GM23338 (cell line): ENCODE results near the gene ENTPD8. TPM values are rescaled to one million over a fixed set of nuclear protein-coding genes. Genes with fewer than 3 reads are reported as not detected.

Experiments used
- ATAC-seq: fragments of 200-7000 bp; cut with Tn5 transposase; 3 replicates; pipeline ENCODE4 v1.9.1; 2020
- DNase-seq: peaks from one replicate; pipeline ENCODE4 v3.0.0-alpha.2; 2015; ENCODE audit warnings: low spot score
- H2AFZ ChIP-seq: fragments of 200-600 bp; sonication (generic); 2 replicates; pipeline ENCODE4 v1.8.0; 2016; ENCODE audit warnings: antibody characterized with exemption, mild to moderate bottlenecking, moderate library complexity
- H3F3A ChIP-seq: fragments of 200-600 bp; sonication (generic); replicated peaks from 2 replicates; pipeline ENCODE4 v1.8.0; 2017; ENCODE audit warnings: antibody characterized with exemption, mixed run types, low read depth
- H3K27ac ChIP-seq: fragments of 200-600 bp; sonication (generic); 2 replicates; pipeline ENCODE4 v1.6.1; 2016; ENCODE audit warnings: low read depth
- H3K27me3 ChIP-seq: fragments of 200-600 bp; sonication (generic); 2 replicates; pipeline ENCODE4 v1.8.0; 2016; ENCODE audit warnings: mild to moderate bottlenecking, mixed run types, moderate library complexity; ENCODE audit not compliant: insufficient read depth
- H3K36me3 ChIP-seq: fragments of 200-600 bp; sonication (generic); 2 replicates; pipeline ENCODE4 v1.8.0; 2016; ENCODE audit warnings: mild to moderate bottlenecking; ENCODE audit not compliant: insufficient read depth
- H3K4me1 ChIP-seq: fragments of 200-600 bp; sonication (generic); 2 replicates; pipeline ENCODE4 v1.8.0; 2016; ENCODE audit warnings: mild to moderate bottlenecking, moderate library complexity; ENCODE audit not compliant: insufficient read depth
- H3K4me2 ChIP-seq: fragments of 200-600 bp; sonication (generic); 2 replicates; pipeline ENCODE4 v1.7.1; 2017; ENCODE audit warnings: mixed run types
- H3K4me3 ChIP-seq: fragments of 200-600 bp; sonication (generic); 2 replicates; pipeline ENCODE4 v1.6.1; 2016; ENCODE audit warnings: mixed run types
- H3K79me2 ChIP-seq: fragments of 200-600 bp; sonication (generic); replicated peaks from 2 replicates; pipeline ENCODE4 v1.8.0; 2017; ENCODE audit warnings: mild to moderate bottlenecking; ENCODE audit not compliant: insufficient read depth
- H3K9me2 ChIP-seq: fragments of 200-600 bp; sonication (generic); 2 replicates; pipeline ENCODE4 v1.8.0; 2017; ENCODE audit not compliant: insufficient read depth
- H4K20me1 ChIP-seq: fragments of 200-600 bp; sonication (generic); replicated peaks from 2 replicates; pipeline ENCODE4 v1.8.0; 2017; ENCODE audit warnings: mild to moderate bottlenecking; ENCODE audit not compliant: insufficient read depth
- H3K27ac Mint-ChIP-seq: 2 replicates; pipeline ENCODE4 v1.8.0; 2020; ENCODE audit warnings: inconsistent platforms, mild to moderate bottlenecking, moderate library complexity, mixed read lengths
- H3K27me3 Mint-ChIP-seq: 3 replicates; pipeline ENCODE4 v1.8.0; 2022; ENCODE audit warnings: low read depth, mild to moderate bottlenecking, moderate library complexity, mixed read lengths, inconsistent platforms; ENCODE audit not compliant: insufficient read depth, poor library complexity
- H3K36me3 Mint-ChIP-seq: 3 replicates; pipeline ENCODE4 v1.8.0; 2021; ENCODE audit warnings: low read depth, mild to moderate bottlenecking, inconsistent platforms, moderate library complexity, mixed read lengths
- H3K4me1 Mint-ChIP-seq: 3 replicates; pipeline ENCODE4 v1.8.0; 2020; ENCODE audit warnings: mild to moderate bottlenecking, inconsistent platforms, mixed read lengths
- H3K4me3 Mint-ChIP-seq: 3 replicates; pipeline ENCODE4 v1.8.0; 2021; ENCODE audit warnings: moderate library complexity, mild to moderate bottlenecking, inconsistent platforms, mixed read lengths
- H3K9me3 Mint-ChIP-seq: 3 replicates; pipeline ENCODE4 v1.8.0; 2020; ENCODE audit warnings: moderate library complexity, mild to moderate bottlenecking, inconsistent platforms, mixed read lengths
- CREB1 ChIP-seq: fragments of 250-450 bp; sonication (Bioruptor Pico); IDR thresholded peaks from 2 replicates; pipeline ENCODE4 v1.5.0; 2020; ENCODE audit warnings: low read depth, mild to moderate bottlenecking, moderate library complexity
- EZH2 ChIP-seq: fragments of 200-600 bp; sonication (generic); IDR thresholded peaks from one replicate; pipeline ENCODE4 v1.8.0; 2017; ENCODE audit warnings: antibody characterized with exemption, mild to moderate bottlenecking, low read depth; ENCODE audit not compliant: unreplicated experiment
- EZH2phosphoT487 ChIP-seq: fragments of 200-600 bp; sonication (generic); IDR thresholded peaks from one replicate; pipeline ENCODE4 v1.8.1; 2018; ENCODE audit warnings: antibody characterized with exemption; ENCODE audit not compliant: unreplicated experiment
- JUNB ChIP-seq: IDR thresholded peaks from one replicate; pipeline ENCODE4 v1.6.1; 2016; ENCODE audit warnings: antibody characterized with exemption; ENCODE audit not compliant: unreplicated experiment
- NANOG ChIP-seq: IDR thresholded peaks from 2 replicates; pipeline ENCODE4 v1.6.1; 2016; ENCODE audit warnings: antibody characterized with exemption, borderline replicate concordance
- POLR2AphosphoS5 ChIP-seq: IDR thresholded peaks from 2 replicates; pipeline ENCODE4 v1.6.1; 2016; ENCODE audit warnings: antibody characterized with exemption, low read depth
- STAT1 ChIP-seq: IDR thresholded peaks from one replicate; pipeline ENCODE4 v1.6.1; 2016; ENCODE audit warnings: antibody characterized with exemption; ENCODE audit not compliant: unreplicated experiment
- ZNF114 ChIP-seq: fragments of 250-450 bp; sonication (Bioruptor Pico); IDR thresholded peaks from 2 replicates; pipeline ENCODE4 v1.5.0; 2020; ENCODE audit warnings: mild to moderate bottlenecking, moderate library complexity
- ZNF331 ChIP-seq: fragments of 250-450 bp; sonication (Bioruptor Pico); IDR thresholded peaks from 2 replicates; pipeline ENCODE4 v1.5.0; 2020; ENCODE audit warnings: low read depth, mild to moderate bottlenecking, moderate library complexity
- polyA plus RNA-seq: library from polyadenylated mRNA; unstranded; fragments of >200 nt; fragmentation: Nextera tagmentation; extraction: Ambion mirVana; gene quantifications from 2 replicates; pipeline ENCODE4 v1.2.1, GENCODE V29; 2016
- total RNA-seq: library from RNA; depleted of rRNA; stranded (reverse); fragments of >200 nt; shearing (Covaris generic); gene quantifications from 2 replicates; pipeline ENCODE4 v1.2.3, GENCODE V29; 2014
- TF ChIP-seq, protein P1 (sequence below): fragments of 250-450 bp; sonication (Bioruptor Pico); IDR thresholded peaks from 2 replicates; pipeline ENCODE4 v1.5.0; 2020; ENCODE audit warnings: mild to moderate bottlenecking, moderate library complexity
- TF ChIP-seq, protein P2 (sequence below): IDR thresholded peaks from 2 replicates; pipeline ENCODE4 v1.6.1; 2016; ENCODE audit warnings: antibody characterized with exemption
- TF ChIP-seq, protein P3 (sequence below), 2 experiments: fragments of 200-600 bp in 1 of 2; sonication (generic) in 1 of 2; conservative IDR thresholded peaks; 2 replicates each; pipeline versions ENCODE4 v1.5.1 to v1.6.1; 2016 to 2017; ENCODE audit warnings: antibody characterized with exemption in 2 of 2, low read depth in 2 of 2, mild to moderate bottlenecking in 2 of 2, moderate library complexity in 1 of 2
- TF ChIP-seq, protein P4 (sequence below): IDR thresholded peaks from one replicate; pipeline ENCODE4 v1.6.1; 2018; ENCODE audit warnings: antibody characterized with exemption; ENCODE audit not compliant: unreplicated experiment

The ENTPD8 gene
- total and polyA plus RNA-seq, 2 experiments from 2014 or later = 0.42 to 0.89 TPM

DNA sequence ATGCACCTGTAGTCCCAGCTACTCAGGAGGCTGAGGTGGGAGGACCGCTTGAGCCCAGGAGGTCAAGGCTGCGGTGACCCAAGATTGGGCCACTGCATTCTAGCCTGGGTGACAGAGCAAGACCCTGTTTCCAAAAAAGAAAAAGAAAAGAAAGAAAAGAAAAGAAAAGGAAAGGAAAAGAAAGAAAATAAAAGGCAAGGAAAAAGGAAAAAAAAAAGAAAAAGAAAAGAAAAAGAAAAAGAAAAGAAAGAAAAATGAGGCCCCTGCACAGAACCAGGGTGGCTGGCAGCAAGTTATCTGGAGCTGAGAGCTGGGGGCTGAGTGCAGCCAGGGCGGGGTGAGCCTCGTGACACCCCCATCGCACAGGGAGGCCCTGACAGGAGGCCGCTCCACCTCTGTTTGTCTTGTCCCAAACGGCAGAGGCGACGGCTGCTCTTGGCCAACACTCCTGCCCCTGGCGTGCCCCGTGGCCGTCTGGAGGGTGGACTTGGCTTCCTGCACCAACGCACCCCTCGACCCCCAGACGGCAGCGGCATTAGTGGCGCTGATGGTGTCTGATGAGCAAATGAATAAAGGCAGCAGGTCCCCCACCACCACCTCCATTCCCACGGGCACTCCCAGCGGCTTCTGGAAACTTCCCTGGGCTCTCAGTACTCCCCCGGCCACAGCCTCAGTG is 34.9 kb downstream of the ENTPD8 start:
- Histone ChIP-seq H3F3A (0 out of 2 replicates have a peak, but pooled peaks cover 3% of the 10 kb centered on the region), H2AFZ (no peak overlapping the region; the same call in 1 of the 2 replicates), H3K4me1 (0 out of 2 replicates have a peak, but pooled peaks cover 2% of the 10 kb centered on the region), H3K9me2 (no peaks in the 10 kb centered on the region), H3K4me2 (peak overlapping the region; percentile 75), H3K4me3 (peak overlapping the region; percentile 56), H3K79me2 (no peaks in the 10 kb centered on the region), H3K27me3 (no peaks in the 10 kb centered on the region), H4K20me1 (peaks cover 5% of the 10 kb centered on the region; the same call in 1 of the 2 replicates), H3K36me3 (no peaks in the 10 kb centered on the region), H3K27ac (no peak overlapping the region)
- ATAC-seq (no peak; the same call in 2 of the 3 replicates), DNase-seq (no peak)
- peaks cover 15% of the 10 kb centered on the region for H3K9me3 Mint-ChIP-seq
- H3K27ac Mint-ChIP-seq = no peak overlapping the region
- peak overlapping the region; percentile 47 for H3K4me3 Mint-ChIP-seq
- TF ChIP-seq STAT1 = no peak
- TF ChIP-seq, protein P1, sequence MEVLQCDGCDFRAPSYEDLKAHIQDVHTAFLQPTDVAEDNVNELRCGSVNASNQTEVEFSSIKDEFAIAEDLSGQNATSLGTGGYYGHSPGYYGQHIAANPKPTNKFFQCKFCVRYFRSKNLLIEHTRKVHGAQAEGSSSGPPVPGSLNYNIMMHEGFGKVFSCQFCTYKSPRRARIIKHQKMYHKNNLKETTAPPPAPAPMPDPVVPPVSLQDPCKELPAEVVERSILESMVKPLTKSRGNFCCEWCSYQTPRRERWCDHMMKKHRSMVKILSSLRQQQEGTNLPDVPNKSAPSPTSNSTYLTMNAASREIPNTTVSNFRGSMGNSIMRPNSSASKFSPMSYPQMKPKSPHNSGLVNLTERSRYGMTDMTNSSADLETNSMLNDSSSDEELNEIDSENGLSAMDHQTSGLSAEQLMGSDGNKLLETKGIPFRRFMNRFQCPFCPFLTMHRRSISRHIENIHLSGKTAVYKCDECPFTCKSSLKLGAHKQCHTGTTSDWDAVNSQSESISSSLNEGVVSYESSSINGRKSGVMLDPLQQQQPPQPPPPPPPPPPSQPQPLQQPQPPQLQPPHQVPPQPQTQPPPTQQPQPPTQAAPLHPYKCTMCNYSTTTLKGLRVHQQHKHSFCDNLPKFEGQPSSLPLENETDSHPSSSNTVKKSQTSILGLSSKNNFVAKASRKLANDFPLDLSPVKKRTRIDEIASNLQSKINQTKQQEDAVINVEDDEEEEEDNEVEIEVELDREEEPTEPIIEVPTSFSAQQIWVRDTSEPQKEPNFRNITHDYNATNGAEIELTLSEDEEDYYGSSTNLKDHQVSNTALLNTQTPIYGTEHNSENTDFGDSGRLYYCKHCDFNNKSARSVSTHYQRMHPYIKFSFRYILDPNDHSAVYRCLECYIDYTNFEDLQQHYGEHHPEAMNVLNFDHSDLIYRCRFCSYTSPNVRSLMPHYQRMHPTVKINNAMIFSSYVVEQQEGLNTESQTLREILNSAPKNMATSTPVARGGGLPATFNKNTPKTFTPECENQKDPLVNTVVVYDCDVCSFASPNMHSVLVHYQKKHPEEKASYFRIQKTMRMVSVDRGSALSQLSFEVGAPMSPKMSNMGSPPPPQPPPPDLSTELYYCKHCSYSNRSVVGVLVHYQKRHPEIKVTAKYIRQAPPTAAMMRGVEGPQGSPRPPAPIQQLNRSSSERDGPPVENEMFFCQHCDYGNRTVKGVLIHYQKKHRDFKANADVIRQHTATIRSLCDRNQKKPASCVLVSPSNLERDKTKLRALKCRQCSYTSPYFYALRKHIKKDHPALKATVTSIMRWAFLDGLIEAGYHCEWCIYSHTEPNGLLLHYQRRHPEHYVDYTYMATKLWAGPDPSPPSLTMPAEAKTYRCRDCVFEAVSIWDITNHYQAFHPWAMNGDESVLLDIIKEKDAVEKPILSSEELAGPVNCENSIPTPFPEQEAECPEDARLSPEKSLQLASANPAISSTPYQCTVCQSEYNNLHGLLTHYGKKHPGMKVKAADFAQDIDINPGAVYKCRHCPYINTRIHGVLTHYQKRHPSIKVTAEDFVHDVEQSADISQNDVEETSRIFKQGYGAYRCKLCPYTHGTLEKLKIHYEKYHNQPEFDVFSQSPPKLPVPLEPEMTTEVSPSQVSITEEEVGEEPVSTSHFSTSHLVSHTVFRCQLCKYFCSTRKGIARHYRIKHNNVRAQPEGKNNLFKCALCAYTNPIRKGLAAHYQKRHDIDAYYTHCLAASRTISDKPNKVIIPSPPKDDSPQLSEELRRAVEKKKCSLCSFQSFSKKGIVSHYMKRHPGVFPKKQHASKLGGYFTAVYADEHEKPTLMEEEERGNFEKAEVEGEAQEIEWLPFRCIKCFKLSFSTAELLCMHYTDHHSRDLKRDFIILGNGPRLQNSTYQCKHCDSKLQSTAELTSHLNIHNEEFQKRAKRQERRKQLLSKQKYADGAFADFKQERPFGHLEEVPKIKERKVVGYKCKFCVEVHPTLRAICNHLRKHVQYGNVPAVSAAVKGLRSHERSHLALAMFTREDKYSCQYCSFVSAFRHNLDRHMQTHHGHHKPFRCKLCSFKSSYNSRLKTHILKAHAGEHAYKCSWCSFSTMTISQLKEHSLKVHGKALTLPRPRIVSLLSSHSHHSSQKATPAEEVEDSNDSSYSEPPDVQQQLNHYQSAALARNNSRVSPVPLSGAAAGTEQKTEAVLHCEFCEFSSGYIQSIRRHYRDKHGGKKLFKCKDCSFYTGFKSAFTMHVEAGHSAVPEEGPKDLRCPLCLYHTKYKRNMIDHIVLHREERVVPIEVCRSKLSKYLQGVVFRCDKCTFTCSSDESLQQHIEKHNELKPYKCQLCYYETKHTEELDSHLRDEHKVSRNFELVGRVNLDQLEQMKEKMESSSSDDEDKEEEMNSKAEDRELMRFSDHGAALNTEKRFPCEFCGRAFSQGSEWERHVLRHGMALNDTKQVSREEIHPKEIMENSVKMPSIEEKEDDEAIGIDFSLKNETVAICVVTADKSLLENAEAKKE (CRISPR knock-in tag) = no peak
- TF ChIP-seq CREB1 (CRISPR knock-in tag) = no peak
- no peak for TF ChIP-seq EZH2
- no peak for TF ChIP-seq ZNF331
- TF ChIP-seq, protein P2, sequence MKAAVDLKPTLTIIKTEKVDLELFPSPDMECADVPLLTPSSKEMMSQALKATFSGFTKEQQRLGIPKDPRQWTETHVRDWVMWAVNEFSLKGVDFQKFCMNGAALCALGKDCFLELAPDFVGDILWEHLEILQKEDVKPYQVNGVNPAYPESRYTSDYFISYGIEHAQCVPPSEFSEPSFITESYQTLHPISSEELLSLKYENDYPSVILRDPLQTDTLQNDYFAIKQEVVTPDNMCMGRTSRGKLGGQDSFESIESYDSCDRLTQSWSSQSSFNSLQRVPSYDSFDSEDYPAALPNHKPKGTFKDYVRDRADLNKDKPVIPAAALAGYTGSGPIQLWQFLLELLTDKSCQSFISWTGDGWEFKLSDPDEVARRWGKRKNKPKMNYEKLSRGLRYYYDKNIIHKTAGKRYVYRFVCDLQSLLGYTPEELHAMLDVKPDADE = no peak
- TF ChIP-seq, protein P3, sequence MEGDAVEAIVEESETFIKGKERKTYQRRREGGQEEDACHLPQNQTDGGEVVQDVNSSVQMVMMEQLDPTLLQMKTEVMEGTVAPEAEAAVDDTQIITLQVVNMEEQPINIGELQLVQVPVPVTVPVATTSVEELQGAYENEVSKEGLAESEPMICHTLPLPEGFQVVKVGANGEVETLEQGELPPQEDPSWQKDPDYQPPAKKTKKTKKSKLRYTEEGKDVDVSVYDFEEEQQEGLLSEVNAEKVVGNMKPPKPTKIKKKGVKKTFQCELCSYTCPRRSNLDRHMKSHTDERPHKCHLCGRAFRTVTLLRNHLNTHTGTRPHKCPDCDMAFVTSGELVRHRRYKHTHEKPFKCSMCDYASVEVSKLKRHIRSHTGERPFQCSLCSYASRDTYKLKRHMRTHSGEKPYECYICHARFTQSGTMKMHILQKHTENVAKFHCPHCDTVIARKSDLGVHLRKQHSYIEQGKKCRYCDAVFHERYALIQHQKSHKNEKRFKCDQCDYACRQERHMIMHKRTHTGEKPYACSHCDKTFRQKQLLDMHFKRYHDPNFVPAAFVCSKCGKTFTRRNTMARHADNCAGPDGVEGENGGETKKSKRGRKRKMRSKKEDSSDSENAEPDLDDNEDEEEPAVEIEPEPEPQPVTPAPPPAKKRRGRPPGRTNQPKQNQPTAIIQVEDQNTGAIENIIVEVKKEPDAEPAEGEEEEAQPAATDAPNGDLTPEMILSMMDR (conservative IDR thresholded peaks at IDR 0.05; ENCODE audit: low read depth in 2 of 2) = no peak
- TF ChIP-seq JUNB = no peak
- TF ChIP-seq NANOG = no peak
- TF ChIP-seq POLR2AphosphoS5 = no peak
- TF ChIP-seq EZH2phosphoT487 = no peak
- no peak for TF ChIP-seq ZNF114
- TF ChIP-seq, protein P4, sequence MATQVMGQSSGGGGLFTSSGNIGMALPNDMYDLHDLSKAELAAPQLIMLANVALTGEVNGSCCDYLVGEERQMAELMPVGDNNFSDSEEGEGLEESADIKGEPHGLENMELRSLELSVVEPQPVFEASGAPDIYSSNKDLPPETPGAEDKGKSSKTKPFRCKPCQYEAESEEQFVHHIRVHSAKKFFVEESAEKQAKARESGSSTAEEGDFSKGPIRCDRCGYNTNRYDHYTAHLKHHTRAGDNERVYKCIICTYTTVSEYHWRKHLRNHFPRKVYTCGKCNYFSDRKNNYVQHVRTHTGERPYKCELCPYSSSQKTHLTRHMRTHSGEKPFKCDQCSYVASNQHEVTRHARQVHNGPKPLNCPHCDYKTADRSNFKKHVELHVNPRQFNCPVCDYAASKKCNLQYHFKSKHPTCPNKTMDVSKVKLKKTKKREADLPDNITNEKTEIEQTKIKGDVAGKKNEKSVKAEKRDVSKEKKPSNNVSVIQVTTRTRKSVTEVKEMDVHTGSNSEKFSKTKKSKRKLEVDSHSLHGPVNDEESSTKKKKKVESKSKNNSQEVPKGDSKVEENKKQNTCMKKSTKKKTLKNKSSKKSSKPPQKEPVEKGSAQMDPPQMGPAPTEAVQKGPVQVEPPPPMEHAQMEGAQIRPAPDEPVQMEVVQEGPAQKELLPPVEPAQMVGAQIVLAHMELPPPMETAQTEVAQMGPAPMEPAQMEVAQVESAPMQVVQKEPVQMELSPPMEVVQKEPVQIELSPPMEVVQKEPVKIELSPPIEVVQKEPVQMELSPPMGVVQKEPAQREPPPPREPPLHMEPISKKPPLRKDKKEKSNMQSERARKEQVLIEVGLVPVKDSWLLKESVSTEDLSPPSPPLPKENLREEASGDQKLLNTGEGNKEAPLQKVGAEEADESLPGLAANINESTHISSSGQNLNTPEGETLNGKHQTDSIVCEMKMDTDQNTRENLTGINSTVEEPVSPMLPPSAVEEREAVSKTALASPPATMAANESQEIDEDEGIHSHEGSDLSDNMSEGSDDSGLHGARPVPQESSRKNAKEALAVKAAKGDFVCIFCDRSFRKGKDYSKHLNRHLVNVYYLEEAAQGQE = no peak
- H3K27me3 Mint-ChIP-seq = no peaks in the 10 kb centered on the region
- H3K36me3 Mint-ChIP-seq = peaks cover 15% of the 10 kb centered on the region
- H3K4me1 Mint-ChIP-seq = no peaks in the 10 kb centered on the region; the same call in 1 of the 3 replicates
